Neural progenitor cell (in vitro differentiated cells): ENCODE results near the gene STAM.

ENCODE experiments used
- CTCF ChIP-seq: fragments of 200-600 bp; sonication (generic); IDR thresholded peaks from 2 replicates; pipeline ENCODE4 v1.5.1; 2017; ENCODE audit warnings: antibody characterized with exemption, mild to moderate bottlenecking
- EZH2 ChIP-seq: fragments of 200-600 bp; sonication (generic); IDR thresholded peaks from 2 replicates; pipeline ENCODE4 v1.6.1; 2017; ENCODE audit warnings: antibody characterized with exemption, mild to moderate bottlenecking, moderate library complexity

GRCh38 chr10:17660921-17661320 is 17.0 kb downstream of the STAM start:
- TF ChIP-seq EZH2 (no peak), CTCF (no peak)
